Brain pericyte (primary cell): ENCODE measurements around the gene PAK3.

Experiments used
- DNase-seq: peaks from one replicate; pipeline ENCODE4 v3.0.0-alpha.2; 2012; ENCODE audit warnings: low read depth, low spot score

The PAK3 gene

DNA sequence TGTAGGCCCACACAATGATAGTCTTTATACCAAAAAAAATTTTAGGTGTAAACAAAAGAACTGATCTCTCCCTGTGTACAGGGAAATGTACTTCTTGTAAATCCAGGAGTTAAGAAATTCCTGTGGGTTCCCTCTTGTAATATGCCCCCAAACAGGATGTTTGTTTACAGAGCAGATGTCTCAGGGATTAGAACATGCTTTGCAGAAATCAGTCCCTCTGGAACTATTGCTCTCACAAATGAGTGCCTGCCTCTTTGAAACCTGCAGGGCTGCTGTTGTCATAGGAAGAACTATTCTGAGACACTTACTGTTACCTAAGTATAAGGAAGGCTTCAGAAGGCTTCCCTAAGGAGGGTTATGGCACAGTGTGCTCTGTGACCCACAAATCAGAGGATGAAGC lies 35.6 kb downstream of the PAK3 start:
- no peak for DNase-seq

DNA sequence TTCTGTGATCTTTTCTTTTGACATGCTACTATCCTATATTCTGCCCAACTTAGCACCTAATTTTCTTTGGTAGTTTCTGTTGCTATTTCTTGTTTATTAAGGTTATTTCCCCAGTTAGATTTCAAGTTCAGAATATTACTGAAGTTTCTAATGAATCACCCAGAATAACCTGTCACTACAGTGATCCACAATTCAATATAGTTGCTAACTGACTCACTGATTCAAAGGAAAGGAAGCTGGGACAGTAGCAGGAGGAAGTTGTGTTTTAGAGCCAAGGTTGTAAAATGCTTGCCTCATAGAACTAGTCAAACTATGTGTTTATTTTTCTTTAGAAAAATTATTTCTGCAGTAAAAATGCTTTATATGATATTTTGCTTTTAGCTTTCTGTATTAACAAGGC lies 37.4 kb downstream of the PAK3 start:
- DNase-seq: no peak

DNA sequence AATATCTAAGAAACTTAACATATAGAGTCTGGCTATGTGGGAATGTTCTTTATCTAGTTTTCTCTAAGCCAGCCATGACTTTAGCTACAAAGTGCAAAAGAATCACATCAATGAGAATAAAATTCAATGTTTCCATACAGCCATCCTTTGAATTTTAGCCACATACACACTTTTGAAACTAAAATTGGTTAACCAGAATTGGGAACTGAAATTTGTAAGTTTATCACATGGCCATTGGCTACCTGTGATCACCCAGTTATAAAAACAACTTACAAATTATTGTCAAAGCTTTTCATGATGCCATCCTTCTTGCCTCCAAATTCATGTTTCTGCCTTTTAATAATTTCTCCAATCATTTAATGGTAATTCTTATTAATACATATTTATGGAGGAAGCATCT lies 49.9 kb downstream of the PAK3 start:
- no peak for DNase-seq

DNA sequence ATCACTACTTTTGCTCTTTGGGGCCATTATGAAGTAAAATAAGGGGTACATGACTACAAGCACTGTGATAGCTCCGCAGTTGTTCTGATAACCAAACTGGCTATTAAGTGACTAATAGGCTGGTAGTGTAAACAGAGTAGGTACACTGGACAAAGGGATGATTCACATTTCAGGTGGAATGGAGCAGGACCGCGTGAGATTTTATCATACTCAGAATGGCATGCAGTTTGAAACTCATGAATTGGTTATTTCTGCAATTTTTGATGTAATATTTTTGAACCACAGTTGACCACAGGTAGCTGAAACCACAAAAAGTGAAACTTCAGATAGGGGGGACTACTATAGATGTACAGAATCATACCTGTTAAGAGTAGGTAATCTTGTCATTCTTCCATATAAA lies 55.8 kb downstream of the PAK3 start:
- no peak for DNase-seq

DNA sequence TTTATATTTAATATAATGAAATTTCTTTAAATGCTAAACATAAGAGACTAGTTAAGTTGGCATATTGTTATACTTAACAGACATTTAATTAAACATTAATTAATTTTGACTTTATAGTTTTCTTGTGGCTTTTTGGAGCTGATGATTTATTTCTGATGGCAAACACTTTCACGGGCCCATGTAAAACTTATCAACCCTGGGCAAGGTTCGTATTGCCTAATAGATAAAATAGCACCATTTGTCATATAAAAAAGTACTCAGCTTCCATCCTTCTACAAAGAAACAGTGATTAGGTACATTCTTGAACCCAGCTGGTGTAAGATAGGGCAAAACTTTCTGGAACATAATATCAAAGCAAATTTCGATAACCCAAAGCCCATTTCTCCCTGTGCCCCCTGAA lies 63.2 kb downstream of the PAK3 start:
- DNase-seq: no peak

DNA sequence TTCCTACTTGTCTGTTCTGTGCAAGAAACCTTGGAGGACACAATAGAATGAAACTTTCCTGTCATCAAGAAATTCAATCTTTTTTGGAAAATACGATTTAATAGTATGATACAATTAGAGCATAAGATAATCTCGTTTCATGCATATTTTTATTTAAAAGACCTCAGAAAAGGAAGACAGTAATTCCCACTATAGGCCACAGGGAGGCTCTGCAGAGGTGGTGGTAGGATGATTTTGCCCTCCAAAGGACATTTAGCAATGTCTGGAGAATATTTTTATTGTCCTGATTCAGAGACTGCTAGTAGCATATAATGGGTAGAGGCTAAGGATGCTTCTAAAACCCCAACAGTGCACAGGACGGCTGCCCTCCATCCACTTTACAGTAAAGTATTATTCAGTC lies 68.7 kb downstream of the PAK3 start:
- no peak for DNase-seq

DNA sequence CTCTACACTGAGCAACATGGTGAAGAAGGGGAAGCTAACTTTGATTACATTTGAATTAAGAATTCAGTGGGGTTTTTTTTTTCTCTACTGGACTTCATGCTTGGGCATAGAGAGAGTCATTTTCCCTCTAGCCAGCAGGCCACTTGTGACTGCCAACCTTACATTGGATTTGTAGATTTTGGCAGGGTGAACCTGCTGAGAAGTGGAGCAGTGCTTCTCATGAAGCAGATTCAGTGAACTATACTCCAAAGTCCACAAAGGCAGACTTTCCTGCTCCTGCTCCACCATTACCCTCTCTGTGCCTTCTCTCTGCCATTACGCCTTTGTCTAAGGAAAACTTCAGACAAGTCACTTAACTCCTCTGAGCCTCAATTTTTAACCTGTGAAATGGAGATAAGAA lies 69.9 kb downstream of the PAK3 start:
- no peak for DNase-seq

DNA sequence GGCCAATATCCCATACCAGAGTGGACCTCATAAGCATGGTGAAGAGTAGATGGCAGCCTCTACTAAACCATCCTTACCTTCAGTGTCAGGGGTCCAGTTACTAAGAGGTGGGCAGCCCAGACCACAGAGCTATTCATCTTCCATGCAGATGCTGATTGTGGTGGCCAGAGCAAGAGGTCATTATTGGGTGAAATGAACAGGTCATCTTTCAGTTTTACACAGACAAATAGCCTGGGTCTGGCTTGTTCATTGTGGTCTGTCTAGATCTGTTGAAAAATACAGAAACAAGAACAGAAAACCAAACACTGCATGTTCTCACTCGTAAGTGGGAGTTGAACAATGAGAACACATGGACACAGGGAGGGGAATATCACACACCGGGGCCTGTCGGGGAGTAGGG lies 71.3 kb downstream of the PAK3 start:
- DNase-seq: no peak

DNA sequence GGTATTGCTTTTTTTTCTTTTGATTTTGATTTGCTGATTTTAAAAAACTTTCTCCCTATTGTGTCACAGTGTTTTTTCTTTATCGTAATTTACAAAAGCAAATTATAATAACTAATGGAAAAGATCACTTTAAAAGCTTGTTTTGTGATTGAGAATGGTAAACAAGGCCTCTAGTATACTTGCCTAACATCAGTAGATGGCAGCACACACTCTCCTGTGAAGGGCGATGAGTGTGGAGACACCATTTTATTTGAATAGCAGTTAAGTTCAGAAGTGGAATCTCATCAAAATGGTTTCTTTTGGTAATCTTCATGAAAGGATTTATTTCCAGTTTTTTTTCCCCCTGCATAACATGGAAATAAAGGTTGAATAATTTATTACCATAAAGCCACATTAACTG lies 72.3 kb downstream of the PAK3 start:
- no peak for DNase-seq

DNA sequence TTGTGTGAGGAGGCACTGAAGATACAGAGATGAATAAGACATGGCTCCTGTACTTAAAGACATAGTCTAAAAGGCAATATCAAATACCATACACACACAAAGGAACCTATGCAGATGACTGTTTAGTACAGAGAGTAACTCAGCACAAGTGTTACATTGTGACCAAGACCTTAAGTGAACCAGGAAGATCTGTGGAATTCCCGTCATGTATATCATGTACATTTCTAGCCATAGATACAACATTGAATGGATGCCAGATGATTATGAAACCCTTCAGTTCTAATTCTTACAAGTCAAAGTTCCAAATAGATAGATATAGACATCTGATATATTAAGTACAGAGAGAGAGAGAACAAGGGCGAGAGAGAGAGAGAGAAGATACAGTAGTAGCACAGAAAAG lies 73.2 kb downstream of the PAK3 start:
- DNase-seq: no peak

DNA sequence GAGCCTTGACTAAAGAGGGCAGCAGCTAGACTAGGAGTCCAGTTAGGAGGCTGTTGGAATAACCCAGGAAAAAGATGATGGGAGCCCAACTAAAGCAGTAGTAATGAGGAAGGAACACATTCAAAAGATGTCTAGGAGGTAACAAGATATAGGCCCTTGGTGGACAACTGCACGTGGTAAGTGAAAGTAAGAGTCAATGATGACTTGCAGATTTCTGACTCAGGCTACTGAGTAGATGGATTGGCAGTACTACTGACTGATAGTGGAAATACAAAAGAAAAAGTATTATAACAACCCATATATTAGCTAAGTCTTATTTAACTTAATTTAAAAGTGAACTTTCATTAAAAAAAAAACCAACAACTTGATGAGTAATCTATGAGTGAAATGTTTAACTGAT lies 74.0 kb downstream of the PAK3 start:
- no peak for DNase-seq

DNA sequence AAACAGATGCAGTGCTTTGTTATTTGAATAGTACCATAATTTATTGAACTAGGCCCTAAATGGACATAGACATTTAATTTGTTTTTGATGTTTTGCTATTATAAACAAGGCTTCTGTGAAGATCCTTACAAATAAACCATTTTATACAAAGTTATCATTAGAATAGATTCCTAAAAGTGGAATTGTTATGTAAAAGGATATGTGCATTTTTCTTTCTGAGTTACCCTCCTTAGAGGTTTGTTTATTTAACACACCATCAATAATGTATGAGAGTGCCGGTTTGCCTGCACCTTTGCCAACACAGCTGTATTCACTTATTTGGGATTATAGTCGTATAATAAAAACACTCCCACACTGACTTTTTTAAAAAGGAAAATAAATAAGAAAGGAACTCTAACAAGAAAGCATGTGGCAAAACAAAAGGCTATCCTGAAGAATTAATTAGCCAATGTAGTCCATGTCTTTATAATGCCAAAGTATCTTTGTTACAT lies 84.8 kb downstream of the PAK3 start:
- DNase-seq: no peak

DNA sequence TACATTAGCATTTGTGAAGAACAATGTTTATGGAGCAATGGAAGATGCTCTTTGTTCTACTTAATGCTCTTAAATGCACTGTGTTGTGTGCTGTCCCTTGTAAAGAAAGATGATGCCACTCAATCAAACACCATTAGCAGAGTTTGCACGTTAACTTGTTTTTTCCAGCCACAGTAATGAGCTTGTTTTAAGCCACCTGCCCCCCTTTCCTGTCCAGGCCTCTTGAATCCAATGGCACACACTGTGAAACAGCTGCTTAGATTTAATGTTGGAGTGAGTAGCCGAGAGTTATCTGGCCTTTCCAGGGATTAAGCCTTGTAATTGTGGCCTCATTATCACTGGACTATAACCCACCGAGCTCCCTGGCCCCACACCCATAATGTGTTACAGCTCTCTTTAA lies 86.0 kb downstream of the PAK3 start:
- DNase-seq: no peak

DNA sequence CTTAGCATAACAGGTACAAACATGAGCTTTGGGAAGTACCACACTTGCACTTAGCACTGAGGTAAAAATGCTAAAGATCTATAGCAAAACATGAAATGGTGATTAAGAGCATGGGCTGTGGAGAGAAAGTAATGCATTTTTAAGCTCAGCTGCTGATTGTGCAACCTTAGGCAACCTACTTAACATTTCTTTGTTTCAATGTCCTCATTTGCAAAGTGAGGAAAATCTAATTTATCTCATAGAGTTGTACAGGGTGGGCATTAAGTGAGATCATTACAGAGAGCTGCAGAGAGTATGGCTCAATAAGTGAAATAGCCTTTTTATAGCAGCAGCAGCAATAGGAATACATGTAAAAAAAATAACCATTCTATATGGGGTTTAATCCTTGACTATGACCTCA lies 87.0 kb downstream of the PAK3 start:
- DNase-seq: no peak

DNA sequence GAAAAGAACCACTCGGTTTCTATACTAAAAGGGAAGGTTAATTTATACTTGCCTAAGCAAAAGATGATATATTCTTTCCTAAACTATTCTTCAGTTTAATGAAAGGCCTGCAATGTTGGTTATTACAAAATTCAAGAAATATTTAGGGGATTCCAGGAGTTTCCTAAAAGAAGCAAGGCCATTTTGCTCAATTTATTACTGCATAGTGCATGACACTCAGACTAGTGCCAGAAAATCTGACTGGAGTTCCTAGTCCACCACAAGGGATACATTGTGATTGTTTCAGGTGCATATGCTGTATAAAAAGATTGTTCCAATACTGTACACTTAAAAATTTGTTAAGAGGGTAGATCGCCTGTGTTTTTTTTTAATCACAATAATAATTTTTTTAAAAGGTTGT lies 95.6 kb downstream of the PAK3 start:
- DNase-seq: no peak

DNA sequence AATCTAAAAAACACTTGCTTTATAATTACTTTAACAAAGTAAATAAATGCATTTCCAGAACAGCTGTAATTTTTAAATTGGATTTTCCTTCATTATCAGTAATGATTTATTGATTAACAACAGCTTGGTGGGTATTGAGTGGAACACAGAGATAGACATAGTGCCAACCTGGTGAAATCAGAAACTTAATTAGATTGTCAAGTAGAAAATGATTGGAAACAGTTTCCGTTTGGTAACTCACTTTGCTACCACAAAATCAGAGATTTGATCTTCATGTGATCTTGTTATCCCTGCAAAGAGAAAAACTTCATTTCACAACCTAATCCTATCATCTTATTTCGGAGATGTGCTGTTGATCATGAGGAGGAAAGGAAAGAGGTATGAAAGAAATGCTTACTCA lies 103.5 kb downstream of the PAK3 start:
- DNase-seq: no peak

DNA sequence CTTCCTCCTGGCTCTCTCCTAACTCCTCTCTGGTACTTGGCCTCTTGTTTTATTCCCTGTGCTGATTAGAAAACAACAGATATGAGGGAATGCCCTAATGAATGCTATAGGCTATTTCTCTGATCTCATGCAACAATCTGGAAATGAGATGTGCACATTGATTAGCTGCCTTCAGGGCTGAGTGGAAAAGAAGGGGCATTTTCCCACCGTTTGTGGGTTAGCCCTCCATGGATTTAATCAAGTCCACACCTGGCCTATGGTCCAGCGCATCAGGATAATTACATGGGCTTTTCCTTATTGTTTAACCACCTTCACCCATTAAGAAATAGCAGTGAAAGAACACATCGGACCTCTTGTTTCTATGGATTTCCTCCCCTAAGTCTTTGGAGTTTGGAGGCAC lies 104.3 kb downstream of the PAK3 start:
- no peak for DNase-seq

DNA sequence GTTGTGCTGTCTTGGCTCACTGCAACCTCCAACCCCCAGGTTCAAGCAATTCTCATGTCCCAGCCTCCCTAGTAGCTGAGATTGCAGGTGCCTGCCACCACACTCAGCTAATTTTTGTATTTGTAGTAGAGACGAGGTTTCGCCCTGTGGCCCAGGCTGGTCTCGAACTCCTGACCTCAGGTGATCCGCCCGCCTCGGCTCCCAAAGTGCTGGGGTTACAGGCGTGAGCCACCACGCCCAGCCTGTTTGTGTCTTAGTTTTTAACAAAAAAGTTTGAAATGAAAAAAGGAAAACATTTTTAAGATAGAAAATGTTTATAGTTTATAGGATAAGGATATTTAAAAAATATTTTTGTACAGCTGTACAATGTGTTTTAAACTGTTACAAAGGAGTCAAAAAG lies 111.9 kb downstream of the PAK3 start:
- no peak for DNase-seq

DNA sequence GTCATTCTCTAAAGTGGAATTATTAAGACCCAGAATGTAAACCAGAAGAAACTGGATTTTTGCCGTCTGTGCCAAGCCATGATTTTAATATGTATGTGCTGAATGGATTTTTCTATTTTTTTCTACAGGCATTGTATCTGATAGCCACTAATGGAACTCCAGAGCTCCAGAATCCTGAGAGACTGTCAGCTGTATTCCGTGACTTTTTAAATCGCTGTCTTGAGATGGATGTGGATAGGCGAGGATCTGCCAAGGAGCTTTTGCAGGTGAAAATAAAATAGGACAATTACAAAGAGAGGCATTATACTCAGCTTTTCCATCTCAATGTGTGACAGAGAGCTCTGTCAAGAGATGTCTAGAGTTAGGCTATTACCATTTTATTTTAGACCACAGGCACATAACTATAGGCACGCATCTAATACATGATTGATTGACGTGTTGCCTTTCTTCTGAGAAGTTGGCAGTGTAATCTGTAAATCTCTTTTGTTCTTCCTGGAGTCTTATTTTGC lies 120.4 kb downstream of the PAK3 start:
- DNase-seq: no peak

DNA sequence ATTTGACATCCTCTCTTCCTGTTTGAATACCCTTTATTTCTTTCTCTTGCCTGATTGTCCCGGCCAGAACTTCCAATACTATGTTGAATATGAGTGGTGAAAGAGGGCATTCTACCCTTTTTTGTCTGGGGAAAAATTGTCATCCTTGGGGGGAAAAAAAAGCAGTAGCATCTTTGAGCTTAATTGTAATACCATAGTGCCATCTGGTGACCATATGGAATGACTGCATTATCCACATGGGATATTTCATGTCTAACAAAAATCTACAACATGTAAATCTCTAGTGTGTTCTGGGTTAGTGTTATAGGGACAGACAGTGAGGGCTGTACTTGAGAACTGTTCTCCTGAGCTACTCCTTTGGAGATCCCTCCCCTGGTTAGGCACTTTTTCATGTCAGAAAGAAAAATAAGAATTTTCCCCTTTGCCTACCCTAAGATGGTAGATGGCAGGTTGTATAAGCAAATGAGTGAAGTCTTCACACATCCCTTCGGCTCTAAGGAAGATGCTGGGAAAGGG lies 148.3 kb downstream of the PAK3 start:
- DNase-seq: no peak

DNA sequence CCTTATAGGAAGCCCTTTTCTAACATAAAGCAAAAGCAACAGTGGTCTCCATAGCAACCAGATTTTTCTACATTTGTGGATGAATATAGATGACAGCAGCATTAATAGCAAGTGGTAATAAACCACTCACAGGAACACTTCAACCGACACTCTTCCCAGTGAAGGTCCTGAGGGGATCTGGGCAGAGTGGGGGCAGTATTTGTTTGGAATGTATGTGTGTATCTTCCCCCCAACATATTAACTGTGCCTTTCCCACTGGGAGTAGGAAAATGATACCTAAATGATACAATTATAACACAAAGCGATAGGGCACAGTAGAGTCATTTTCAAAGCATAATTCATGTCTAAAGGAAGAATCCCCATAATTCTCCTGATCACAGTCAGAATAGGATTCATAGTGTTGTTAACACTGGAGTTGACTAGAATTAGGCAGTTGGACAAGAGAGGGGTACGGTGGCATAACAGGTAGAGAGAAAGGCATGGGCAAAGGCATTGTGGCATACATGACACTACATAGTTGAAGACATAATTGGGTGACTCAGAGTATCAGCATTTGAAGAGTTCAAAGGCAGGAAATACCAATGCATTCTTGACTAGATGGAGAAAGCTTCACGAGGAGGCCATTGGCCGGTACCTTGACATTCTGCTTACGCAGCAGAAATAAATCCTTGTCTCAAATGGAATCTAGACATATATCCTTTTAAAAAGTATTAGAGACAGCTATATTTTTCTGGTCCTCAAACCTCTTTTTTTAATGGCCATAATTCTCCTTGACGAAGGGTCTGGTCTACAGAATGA lies 159.1 kb downstream of the PAK3 start:
- DNase-seq: no peak

DNA sequence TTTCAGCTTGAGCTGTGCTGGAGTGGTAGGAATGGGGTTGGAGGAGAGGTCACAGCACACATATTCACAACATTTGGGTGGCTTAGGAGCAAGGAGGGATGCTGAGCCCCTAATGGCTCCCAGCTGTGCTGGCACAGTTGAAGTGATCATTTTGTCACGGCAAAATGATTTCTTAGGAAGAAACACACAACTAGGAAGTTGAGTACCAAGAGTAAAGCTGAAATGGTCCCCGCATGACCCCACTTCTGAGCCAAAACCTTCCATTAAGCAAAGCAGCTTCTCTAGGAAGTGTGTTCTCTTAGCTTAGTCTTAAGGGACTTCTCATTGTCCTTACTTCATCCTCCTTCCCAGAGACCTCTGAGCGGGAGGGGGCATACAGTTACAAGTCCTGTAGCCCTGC lies 161.7 kb downstream of the PAK3 start:
- DNase-seq: no peak

DNA sequence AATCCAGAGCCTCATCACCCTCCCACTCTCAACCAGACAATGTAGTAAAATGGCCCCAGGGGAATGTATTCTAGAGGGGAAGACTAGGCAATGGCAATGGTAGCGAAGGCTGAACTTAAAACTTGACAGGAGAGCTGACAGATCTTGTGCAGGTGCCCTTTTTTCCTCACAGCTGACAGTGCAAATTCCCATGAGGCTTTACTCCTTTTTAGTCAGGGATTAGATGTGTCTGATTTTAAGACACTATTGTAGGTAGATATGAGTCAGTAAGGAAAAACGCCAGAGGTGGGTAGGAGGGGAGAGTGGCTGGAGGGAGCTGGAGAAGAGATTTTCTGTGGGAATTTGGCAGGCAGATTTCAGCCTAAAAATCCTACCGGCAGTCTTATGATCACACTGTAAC lies 163.6 kb downstream of the PAK3 start:
- DNase-seq: no peak

DNA sequence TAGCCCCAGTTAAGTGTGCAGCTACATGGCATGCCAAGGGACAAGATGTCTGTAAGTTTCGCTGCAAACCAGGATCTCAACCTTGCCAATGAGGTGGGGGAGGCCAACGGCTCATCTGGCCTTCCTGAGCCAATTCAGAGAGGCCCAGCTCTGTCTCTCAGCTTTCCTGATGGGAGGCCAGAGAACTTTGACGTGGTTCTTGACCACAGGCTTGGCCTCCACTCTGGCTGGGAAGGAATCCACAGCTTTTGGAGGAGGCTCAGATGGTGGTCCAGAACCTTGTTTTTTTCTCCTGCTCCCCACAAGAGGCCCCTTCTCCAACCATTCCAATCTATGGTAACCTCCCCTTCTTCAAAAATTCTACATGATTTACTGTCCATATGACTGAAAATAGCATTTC lies 164.5 kb downstream of the PAK3 start:
- DNase-seq: no peak
